Body of pancreas (tissue), 4 donors: ENCODE results near the gene STEAP1B. TPM values are rescaled to one million over a fixed set of nuclear protein-coding genes. Genes with fewer than 3 reads are reported as not detected.

ENCODE experiments used
- ATAC-seq: fragments of 150-250 bp; one replicate; pipeline ENCODE4 v1.9.1; 2016
- DNase-seq, 4 donors: peaks; one replicate each; pipeline ENCODE4 v3.0.0-alpha.2; 2019
- H3K27ac ChIP-seq, 4 donors: fragments of 200-600 bp; sonication (generic); 1 replicate in 3 of 4; 2 replicates in 1 of 4; pipeline versions ENCODE4 v1.5.1 to v1.6.1; 2016 to 2019; ENCODE audit warnings: mild to moderate bottlenecking in 1 of 4, mixed read lengths in 1 of 4, moderate library complexity in 1 of 4
- H3K27me3 ChIP-seq, 2 donors: fragments of 200-600 bp; sonication (generic); one replicate each; pipeline ENCODE4 v1.6.0; 2016; ENCODE audit warnings: mild to moderate bottlenecking in 1 of 2
- H3K36me3 ChIP-seq, 2 donors: fragments of 200-600 bp; sonication (generic); replicated peaks in 1 of 2; 2 replicates each; pipeline ENCODE4 v1.5.1; 2016; ENCODE audit warnings: low read depth in 2 of 2; ENCODE audit not compliant: insufficient read depth in 1 of 2
- H3K4me1 ChIP-seq: fragments of 200-600 bp; sonication (generic); one replicate; pipeline ENCODE4 v1.6.0; 2016
- H3K4me3 ChIP-seq, 2 donors: fragments of 200-600 bp; sonication (generic); 1 replicate in 1 of 2; 2 replicates in 1 of 2; pipeline ENCODE4 v1.5.1; 2016 to 2019
- H3K9me3 ChIP-seq, 3 donors: fragments of 200-600 bp; sonication (generic); 1 replicate in 2 of 3; 2 replicates in 1 of 3; pipeline ENCODE4 v1.5.1; 2016
- POLR2A ChIP-seq, 3 donors: fragments of 450-650 bp; IDR thresholded peaks; one replicate each; pipeline ENCODE4 v1.6.1; 2016; ENCODE audit warnings: antibody characterized with exemption in 3 of 3, mild to moderate bottlenecking in 2 of 3
- WGBS, 2 donors: methylation state at CpG; one replicate each; pipeline ENCODE4 v1.1.5; 2017; 5-methylcytosine and 5-hydroxymethylcytosine counted together
- intact Hi-C: fragments of 100-400 bp; cut with DNase I; formaldehyde crosslinking; loops from one replicate; pipeline ENCODE4 v1.15.1; 2023
- total RNA-seq, 2 donors: library from RNA; depleted of rRNA; stranded (reverse); fragments of >200 nt; gene quantifications; one replicate each; pipeline ENCODE4 v1.1.0, GENCODE V29; 2016
- TF ChIP-seq, protein P1 (sequence below), 7 experiments: fragments of 450-650 bp in 4 of 7; fragments of 200-600 bp in 3 of 7; sonication (generic) in 3 of 7; IDR thresholded peaks; one replicate each; pipeline ENCODE4 v1.5.1; 2016 to 2019; ENCODE audit warnings: antibody characterized with exemption in 7 of 7

STEAP1B gene
- total RNA-seq, 2 donors from 2014 or later = 1.3 TPM; not detected in 1

DNA sequence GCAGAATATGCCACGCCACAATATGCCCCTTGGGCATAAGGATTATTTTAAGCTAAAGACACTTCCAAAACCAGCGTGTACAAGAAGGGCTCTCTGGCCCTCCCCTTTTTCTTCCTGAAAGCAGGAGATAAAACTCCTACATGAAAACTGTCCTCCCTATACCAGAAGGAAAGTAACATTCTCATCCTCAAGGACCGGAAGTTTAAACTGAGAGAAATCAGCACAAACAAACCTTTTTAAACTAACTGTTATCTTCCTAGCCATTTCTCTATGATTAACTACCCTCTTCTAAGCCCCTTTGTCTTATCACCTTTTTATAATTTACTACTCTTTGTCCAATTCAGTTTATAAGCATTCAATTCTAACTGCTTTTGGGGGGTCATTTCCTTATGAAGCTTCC is 126.6 kb downstream of the STEAP1B start:
- Histone ChIP-seq H3K36me3 (no peaks in the 10 kb centered on the region), H3K4me3 (no peak overlapping the region), H3K27me3 (no peaks in the 10 kb centered on the region), H3K9me3 (no peaks in the 10 kb centered on the region), H3K4me1 (peaks cover 18% of the 10 kb centered on the region), H3K27ac (peak overlapping the region; percentile 22 to 44 (median 34))
- 37% methylated on average over 3 of the region's 3 CpGs for WGBS, 2 donors
- intact Hi-C loops = no loop called here
- no peak for DNase-seq
- no peak for ATAC-seq
- TF ChIP-seq, protein P1, sequence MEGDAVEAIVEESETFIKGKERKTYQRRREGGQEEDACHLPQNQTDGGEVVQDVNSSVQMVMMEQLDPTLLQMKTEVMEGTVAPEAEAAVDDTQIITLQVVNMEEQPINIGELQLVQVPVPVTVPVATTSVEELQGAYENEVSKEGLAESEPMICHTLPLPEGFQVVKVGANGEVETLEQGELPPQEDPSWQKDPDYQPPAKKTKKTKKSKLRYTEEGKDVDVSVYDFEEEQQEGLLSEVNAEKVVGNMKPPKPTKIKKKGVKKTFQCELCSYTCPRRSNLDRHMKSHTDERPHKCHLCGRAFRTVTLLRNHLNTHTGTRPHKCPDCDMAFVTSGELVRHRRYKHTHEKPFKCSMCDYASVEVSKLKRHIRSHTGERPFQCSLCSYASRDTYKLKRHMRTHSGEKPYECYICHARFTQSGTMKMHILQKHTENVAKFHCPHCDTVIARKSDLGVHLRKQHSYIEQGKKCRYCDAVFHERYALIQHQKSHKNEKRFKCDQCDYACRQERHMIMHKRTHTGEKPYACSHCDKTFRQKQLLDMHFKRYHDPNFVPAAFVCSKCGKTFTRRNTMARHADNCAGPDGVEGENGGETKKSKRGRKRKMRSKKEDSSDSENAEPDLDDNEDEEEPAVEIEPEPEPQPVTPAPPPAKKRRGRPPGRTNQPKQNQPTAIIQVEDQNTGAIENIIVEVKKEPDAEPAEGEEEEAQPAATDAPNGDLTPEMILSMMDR (IDR thresholded peaks at IDR 0.05) = no peak
- TF ChIP-seq POLR2A (IDR thresholded peaks at IDR 0.05) = no peak

DNA sequence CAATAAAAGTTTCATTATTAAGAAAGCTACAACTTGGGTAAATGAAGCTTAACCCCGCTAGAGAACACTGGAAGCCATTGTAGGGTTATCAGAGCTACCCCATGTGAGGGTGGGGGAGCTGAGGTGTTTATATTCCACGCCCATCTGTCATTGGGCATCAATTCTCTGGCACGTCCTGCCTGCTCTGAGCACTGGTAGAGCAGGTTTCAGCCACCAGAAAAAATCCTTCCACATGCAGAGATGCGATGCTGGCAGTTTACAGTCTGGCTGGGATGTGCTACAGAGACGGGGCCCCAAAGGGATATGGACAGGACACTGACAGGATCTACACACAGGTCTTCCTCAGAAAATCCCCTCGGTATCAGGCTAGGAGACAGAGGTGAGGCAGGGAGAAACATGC is 127.1 kb downstream of the STEAP1B start:
- Histone ChIP-seq H3K9me3 (no peaks in the 10 kb centered on the region), H3K27ac (peak overlapping the region; percentile 22 to 44 (median 34)), H3K4me3 (no peak overlapping the region), H3K36me3 (no peaks in the 10 kb centered on the region), H3K4me1 (peaks cover 18% of the 10 kb centered on the region), H3K27me3 (no peaks in the 10 kb centered on the region)
- peak; percentile 45 to 69 (median 63) for DNase-seq
- intact Hi-C loops = no loop called here
- 10 to 18% methylated on average over 6 of the region's 6 CpGs for WGBS, 2 donors
- ATAC-seq = peak; percentile 83
- TF ChIP-seq, protein P1 (IDR thresholded peaks at IDR 0.05) = no peak
- no peak for TF ChIP-seq POLR2A (IDR thresholded peaks at IDR 0.05)

DNA sequence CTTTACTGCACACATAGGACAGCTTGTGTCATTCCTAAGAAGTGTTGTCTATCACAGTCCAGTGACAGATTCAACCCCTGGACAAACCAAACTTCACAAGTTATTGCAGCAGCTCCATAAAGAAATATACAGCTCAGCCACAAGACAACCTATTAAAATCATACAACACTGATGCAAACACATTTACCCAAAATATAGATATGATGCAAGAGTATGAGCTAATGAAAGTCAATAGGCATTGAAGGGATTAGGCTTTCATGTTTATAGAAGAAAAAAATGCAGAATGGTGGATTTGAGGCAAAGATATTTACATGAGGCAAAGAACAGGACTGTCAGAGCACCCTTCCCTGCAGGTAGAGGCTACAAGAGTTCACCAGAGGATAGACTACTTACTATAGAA is 128.1 kb downstream of the STEAP1B start:
- Histone ChIP-seq H3K4me3 (no peak overlapping the region), H3K4me1 (peaks cover 18% of the 10 kb centered on the region), H3K27ac (no peak overlapping the region), H3K27me3 (no peaks in the 10 kb centered on the region), H3K36me3 (no peaks in the 10 kb centered on the region), H3K9me3 (no peaks in the 10 kb centered on the region)
- intact Hi-C loops = no loop called here
- DNase-seq = no peak
- no peak for ATAC-seq
- TF ChIP-seq, protein P1 (IDR thresholded peaks at IDR 0.05) = no peak
- no peak for TF ChIP-seq POLR2A (IDR thresholded peaks at IDR 0.05)

Other genes starting within 250 kb of the STEAP1B start
- gene RAPGEF5, start 143.0 kb downstream of the STEAP1B start, total RNA-seq = 100 to 1,000 TPM in 1 of 2 donors, 10 to 100 TPM in 1; 68.0 to 151 TPM
- gene IL6, start 227.0 kb upstream of the STEAP1B start, total RNA-seq = 1 to 10 TPM in 1 of 2 donors, under 1 TPM in 1; 0.99 to 2.9 TPM